Karpas-422 (cell line): ENCODE measurements around the gene PNP. TPM values are rescaled to one million over a fixed set of nuclear protein-coding genes. Genes with fewer than 3 reads are reported as not detected.

ENCODE experiments used
- DNase-seq: peaks from one replicate; pipeline ENCODE4 v3.0.0-alpha.2; 2015
- H2AFZ ChIP-seq: fragments of 200-600 bp; sonication (generic); 2 replicates; pipeline ENCODE4 v1.6.1; 2014; ENCODE audit warnings: antibody characterized with exemption, low read length, mixed read lengths
- H3K27ac ChIP-seq: fragments of 200-600 bp; sonication (generic); 2 replicates; pipeline ENCODE4 v1.5.1; 2014; ENCODE audit warnings: mild to moderate bottlenecking, low read length, moderate library complexity
- H3K27me3 ChIP-seq: fragments of 200-600 bp; sonication (generic); 2 replicates; pipeline ENCODE4 v1.6.1; 2014; ENCODE audit warnings: low read length, mixed read lengths
- H3K36me3 ChIP-seq: fragments of 200-600 bp; sonication (generic); 2 replicates; pipeline ENCODE4 v1.6.1; 2014; ENCODE audit warnings: low read length, mixed read lengths; ENCODE audit not compliant: insufficient read depth
- H3K4me1 ChIP-seq: fragments of 200-600 bp; sonication (generic); 2 replicates; pipeline ENCODE4 v1.6.1; 2014; ENCODE audit warnings: mild to moderate bottlenecking, low read length, mixed read lengths
- H3K4me2 ChIP-seq: fragments of 200-600 bp; sonication (generic); 2 replicates; pipeline ENCODE4 v1.6.1; 2014; ENCODE audit warnings: low read length, low read depth, mild to moderate bottlenecking; ENCODE audit not compliant: poor library complexity, severe bottlenecking
- H3K4me3 ChIP-seq: fragments of 200-600 bp; sonication (generic); 2 replicates; pipeline ENCODE4 v1.5.1; 2014; ENCODE audit warnings: mild to moderate bottlenecking, antibody characterized with exemption, low read length, mixed read lengths
- H3K79me2 ChIP-seq: fragments of 200-600 bp; sonication (generic); 2 replicates; pipeline ENCODE4 v1.6.1; 2014; ENCODE audit warnings: mild to moderate bottlenecking, low read length, mixed read lengths
- H3K9ac ChIP-seq: fragments of 200-600 bp; sonication (generic); 2 replicates; pipeline ENCODE4 v1.6.0; 2014; ENCODE audit warnings: low read length
- H3K9me2 ChIP-seq: fragments of 200-600 bp; sonication (generic), shearing (Covaris generic); replicated peaks from 2 replicates; pipeline ENCODE4 v1.6.0; 2014; ENCODE audit warnings: mild to moderate bottlenecking, low read length, moderate library complexity; ENCODE audit not compliant: insufficient read depth
- H3K9me3 ChIP-seq: fragments of 300-700, 200-600 bp; sonication (generic); 2 replicates; pipeline ENCODE4 v1.6.1; 2014; ENCODE audit warnings: low read length, mixed read lengths
- H4K20me1 ChIP-seq: fragments of 200-600 bp; sonication (generic); 2 replicates; pipeline ENCODE4 v1.6.1; 2014; ENCODE audit warnings: mild to moderate bottlenecking, antibody characterized with exemption, low read length, low read depth; ENCODE audit not compliant: insufficient read depth
- total RNA-seq: library from RNA; depleted of rRNA; stranded (reverse); fragments of >200 nt; shearing (Covaris generic); gene quantifications from 2 replicates; pipeline ENCODE4 v1.2.3, GENCODE V29; 2014; ENCODE audit warnings: low replicate concordance

Gene PNP
- total RNA-seq, 1 experiment from 2014 or later: 138 TPM

GRCh38 chr14:20476776-20477175 lies 7.6 kb downstream of the PNP start:
- Histone ChIP-seq H3K4me1 (peaks cover 1% of the 10 kb centered on the region), H3K36me3 (peaks cover 66% of the 10 kb centered on the region), H3K27ac (no peak overlapping the region), H3K27me3 (no peaks in the 10 kb centered on the region), H3K79me2 (peaks cover 15% of the 10 kb centered on the region), H4K20me1 (peaks cover 45% of the 10 kb centered on the region), H3K9ac (no peak overlapping the region), H3K9me3 (no peaks in the 10 kb centered on the region), H3K9me2 (no peaks in the 10 kb centered on the region), H2AFZ (no peak overlapping the region), H3K4me2 (no peak overlapping the region), H3K4me3 (no peak overlapping the region)
- no peak for DNase-seq

- H3K27ac ChIP-seq: no peak overlapping the region
- no peak overlapping the region for H3K4me2 ChIP-seq
- H4K20me1 ChIP-seq: peaks cover 40% of the 10 kb centered on the region
- H3K9ac ChIP-seq: no peak overlapping the region
- no peaks in the 10 kb centered on the region for H3K27me3 ChIP-seq
- H3K36me3 ChIP-seq: peaks cover 61% of the 10 kb centered on the region
- no peaks in the 10 kb centered on the region for H3K9me2 ChIP-seq
- no peak overlapping the region for H3K4me3 ChIP-seq
- peak; percentile 52 for DNase-seq
- H3K79me2 ChIP-seq: peaks cover 9% of the 10 kb centered on the region
- no peaks in the 10 kb centered on the region for H3K9me3 ChIP-seq
- H2AFZ ChIP-seq: no peak overlapping the region
- H3K4me1 ChIP-seq: no peaks in the 10 kb centered on the region
These were observed 8.1 kb downstream of the PNP start for GRCh38 chr14:20477211-20477876.

- no peak overlapping the region for H3K9ac ChIP-seq
- no peak overlapping the region for H3K4me3 ChIP-seq
- no peaks in the 10 kb centered on the region for H3K79me2 ChIP-seq
- DNase-seq: no peak
- H3K4me1 ChIP-seq: no peaks in the 10 kb centered on the region
- no peak overlapping the region for H3K27ac ChIP-seq
- H3K9me2 ChIP-seq: no peaks in the 10 kb centered on the region
- no peaks in the 10 kb centered on the region for H3K27me3 ChIP-seq
- H3K4me2 ChIP-seq: no peak overlapping the region
- peaks cover 28% of the 10 kb centered on the region; the same call in 1 of the 2 replicates for H4K20me1 ChIP-seq
- H3K9me3 ChIP-seq: no peaks in the 10 kb centered on the region
- peaks cover 45% of the 10 kb centered on the region for H3K36me3 ChIP-seq
- H2AFZ ChIP-seq: no peak overlapping the region
These were observed 9.7 kb downstream of the PNP start for GRCh38 chr14:20478894-20479293.

- H3K27ac ChIP-seq: no peak overlapping the region
- no peaks in the 10 kb centered on the region for H3K79me2 ChIP-seq
- H3K4me1 ChIP-seq: no peaks in the 10 kb centered on the region
- H3K9me2 ChIP-seq: no peaks in the 10 kb centered on the region
- no peaks in the 10 kb centered on the region for H3K9me3 ChIP-seq
- H3K4me2 ChIP-seq: no peak overlapping the region
- 0 out of 2 replicates have a peak, but pooled peaks cover 3% of the 10 kb centered on the region for H4K20me1 ChIP-seq
- H3K27me3 ChIP-seq: no peaks in the 10 kb centered on the region
- no peak overlapping the region for H3K9ac ChIP-seq
- peaks cover 11% of the 10 kb centered on the region; the same call in 1 of the 2 replicates for H3K36me3 ChIP-seq
- H2AFZ ChIP-seq: no peak overlapping the region
- no peak overlapping the region for H3K4me3 ChIP-seq
- DNase-seq: no peak
These were observed 13.2 kb downstream of the PNP start for GRCh38 chr14:20482382-20482781.

GRCh38 chr14:20485900-20486299 lies 16.7 kb downstream of the PNP start:
- Histone ChIP-seq H2AFZ (no peak overlapping the region), H3K4me3 (no peak overlapping the region), H3K36me3 (no peaks in the 10 kb centered on the region), H3K27me3 (no peaks in the 10 kb centered on the region), H3K9me3 (no peaks in the 10 kb centered on the region), H4K20me1 (no peaks in the 10 kb centered on the region), H3K27ac (no peak overlapping the region), H3K4me2 (no peak overlapping the region), H3K4me1 (peaks cover 11% of the 10 kb centered on the region), H3K9me2 (no peaks in the 10 kb centered on the region), H3K9ac (no peak overlapping the region), H3K79me2 (no peaks in the 10 kb centered on the region)
- no peak for DNase-seq

- no peak overlapping the region for H3K9ac ChIP-seq
- H3K79me2 ChIP-seq: no peaks in the 10 kb centered on the region
- H3K27me3 ChIP-seq: no peaks in the 10 kb centered on the region
- H3K4me1 ChIP-seq: peaks cover 11% of the 10 kb centered on the region
- H3K9me2 ChIP-seq: no peaks in the 10 kb centered on the region
- DNase-seq: no peak
- no peak overlapping the region for H3K4me2 ChIP-seq
- H3K4me3 ChIP-seq: no peak overlapping the region
- H4K20me1 ChIP-seq: no peaks in the 10 kb centered on the region
- no peak overlapping the region for H2AFZ ChIP-seq
- H3K36me3 ChIP-seq: no peaks in the 10 kb centered on the region
- H3K27ac ChIP-seq: no peak overlapping the region
- no peaks in the 10 kb centered on the region for H3K9me3 ChIP-seq
These were observed 17.6 kb downstream of the PNP start for GRCh38 chr14:20486684-20487395.

GRCh38 chr14:20487396-20487725 lies 18.2 kb downstream of the PNP start:
- Histone ChIP-seq H3K4me2 (no peak overlapping the region), H3K4me1 (peaks cover 11% of the 10 kb centered on the region)

GRCh38 chr14:20489093-20489994 lies 20.1 kb downstream of the PNP start:
- Histone ChIP-seq H3K27me3 (no peaks in the 10 kb centered on the region), H3K9ac (no peak overlapping the region), H4K20me1 (no peaks in the 10 kb centered on the region), H3K9me3 (no peaks in the 10 kb centered on the region), H2AFZ (no peak overlapping the region), H3K4me1 (peaks cover 11% of the 10 kb centered on the region), H3K9me2 (no peaks in the 10 kb centered on the region), H3K27ac (no peak overlapping the region), H3K4me2 (peak overlapping the region; percentile 26), H3K79me2 (no peaks in the 10 kb centered on the region), H3K4me3 (no peak overlapping the region), H3K36me3 (no peaks in the 10 kb centered on the region)
- no peak for DNase-seq

More at GRCh38 chr14:20487396-20487725, 18.2 kb downstream of the PNP start:
- Histone ChIP-seq H3K79me2 (no peaks in the 10 kb centered on the region), H2AFZ (no peak overlapping the region), H3K4me3 (no peak overlapping the region), H3K9ac (no peak overlapping the region), H3K9me3 (no peaks in the 10 kb centered on the region), H3K36me3 (no peaks in the 10 kb centered on the region), H3K27ac (no peak overlapping the region), H3K9me2 (no peaks in the 10 kb centered on the region), H4K20me1 (no peaks in the 10 kb centered on the region), H3K27me3 (no peaks in the 10 kb centered on the region)
- no peak for DNase-seq
